HG03159 (cell line): ENCODE results near the gene EPHB2.

Source experiments
- ATAC-seq: cut with Tn5 transposase; IDR thresholded peaks from one replicate; pipeline ENCODE4 v1.9.1; 2021; ENCODE audit warnings: mild to moderate bottlenecking, moderate library complexity; ENCODE audit not compliant: unreplicated experiment

The EPHB2 gene

DNA sequence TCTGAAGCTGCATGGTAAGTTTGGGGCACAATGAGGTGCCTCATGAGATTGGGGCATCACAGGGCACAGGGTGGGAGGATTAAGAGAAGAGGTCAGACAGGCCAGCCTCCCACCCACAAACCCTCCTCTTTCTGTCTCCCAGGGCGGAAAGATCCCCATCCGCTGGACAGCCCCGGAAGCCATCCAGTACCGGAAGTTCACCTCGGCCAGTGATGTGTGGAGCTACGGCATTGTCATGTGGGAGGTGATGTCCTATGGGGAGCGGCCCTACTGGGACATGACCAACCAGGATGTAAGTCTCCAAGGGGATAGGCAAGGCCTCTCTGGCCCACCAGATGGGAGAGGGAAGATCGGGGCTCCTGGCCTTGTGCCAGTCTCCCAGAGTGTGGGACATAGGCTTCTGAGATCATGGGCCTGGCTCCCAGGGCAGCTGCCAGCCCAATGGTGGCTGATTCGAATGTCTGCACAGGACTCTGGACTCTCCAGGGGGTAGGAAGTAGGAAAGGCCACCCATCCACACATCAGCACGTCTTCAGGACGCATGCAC is 198.3 kb downstream of the EPHB2 start:
- no peak for ATAC-seq

DNA sequence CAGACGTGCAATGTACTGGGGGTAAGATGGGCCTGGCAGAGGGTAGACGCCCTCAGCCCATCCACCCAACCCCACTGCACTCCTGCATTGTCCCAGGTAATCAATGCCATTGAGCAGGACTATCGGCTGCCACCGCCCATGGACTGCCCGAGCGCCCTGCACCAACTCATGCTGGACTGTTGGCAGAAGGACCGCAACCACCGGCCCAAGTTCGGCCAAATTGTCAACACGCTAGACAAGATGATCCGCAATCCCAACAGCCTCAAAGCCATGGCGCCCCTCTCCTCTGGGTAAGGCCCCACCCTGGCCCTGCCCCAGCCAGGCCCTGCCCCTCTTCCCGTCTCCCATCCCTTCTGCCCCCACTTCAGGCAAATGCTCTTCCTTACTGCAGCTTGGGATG is 199.6 kb downstream of the EPHB2 start:
- no peak for ATAC-seq

DNA sequence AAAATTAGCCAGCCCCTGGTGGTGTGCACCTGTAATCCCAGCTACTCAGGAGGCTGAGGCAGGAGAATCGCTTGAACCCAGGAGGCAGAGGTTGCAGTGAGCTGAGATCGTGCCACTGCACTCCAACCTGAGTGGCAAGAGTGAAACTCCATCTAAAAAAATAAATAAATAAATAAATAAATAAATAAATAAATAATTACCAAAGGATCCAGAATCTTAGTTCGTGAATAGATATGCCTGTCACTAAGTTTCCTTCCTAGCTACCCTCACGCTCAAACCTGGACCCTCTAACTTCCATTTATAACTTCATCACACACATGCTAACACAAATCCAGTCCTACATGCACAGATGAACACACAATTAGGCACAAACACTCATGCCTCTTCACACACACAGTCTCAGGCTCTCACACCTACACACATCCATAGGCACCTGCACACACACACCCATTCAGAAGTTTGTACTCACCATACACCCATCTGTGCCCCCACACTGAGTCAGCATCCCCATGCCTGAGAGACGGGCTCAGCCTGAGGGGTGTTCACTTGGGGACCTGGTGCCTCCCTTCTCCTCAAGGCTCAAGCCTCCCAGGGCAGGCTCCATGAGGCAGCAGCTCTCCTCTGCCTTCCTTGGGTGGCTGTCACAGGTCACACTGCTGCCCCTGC is 200.5 kb downstream of the EPHB2 start:
- no peak for ATAC-seq

DNA sequence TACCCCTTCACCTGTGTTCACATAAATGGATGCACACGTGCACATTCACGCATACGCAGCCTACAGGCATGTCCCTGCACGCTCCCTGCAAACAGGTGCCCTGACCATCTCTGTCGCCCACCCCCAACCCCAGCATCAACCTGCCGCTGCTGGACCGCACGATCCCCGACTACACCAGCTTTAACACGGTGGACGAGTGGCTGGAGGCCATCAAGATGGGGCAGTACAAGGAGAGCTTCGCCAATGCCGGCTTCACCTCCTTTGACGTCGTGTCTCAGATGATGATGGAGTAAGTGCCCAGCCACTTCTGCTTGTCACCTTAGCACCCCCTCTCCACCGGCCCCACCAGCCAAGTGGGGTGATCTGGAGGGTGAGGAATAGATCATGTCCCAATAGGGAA is 201.7 kb downstream of the EPHB2 start:
- no peak for ATAC-seq

DNA sequence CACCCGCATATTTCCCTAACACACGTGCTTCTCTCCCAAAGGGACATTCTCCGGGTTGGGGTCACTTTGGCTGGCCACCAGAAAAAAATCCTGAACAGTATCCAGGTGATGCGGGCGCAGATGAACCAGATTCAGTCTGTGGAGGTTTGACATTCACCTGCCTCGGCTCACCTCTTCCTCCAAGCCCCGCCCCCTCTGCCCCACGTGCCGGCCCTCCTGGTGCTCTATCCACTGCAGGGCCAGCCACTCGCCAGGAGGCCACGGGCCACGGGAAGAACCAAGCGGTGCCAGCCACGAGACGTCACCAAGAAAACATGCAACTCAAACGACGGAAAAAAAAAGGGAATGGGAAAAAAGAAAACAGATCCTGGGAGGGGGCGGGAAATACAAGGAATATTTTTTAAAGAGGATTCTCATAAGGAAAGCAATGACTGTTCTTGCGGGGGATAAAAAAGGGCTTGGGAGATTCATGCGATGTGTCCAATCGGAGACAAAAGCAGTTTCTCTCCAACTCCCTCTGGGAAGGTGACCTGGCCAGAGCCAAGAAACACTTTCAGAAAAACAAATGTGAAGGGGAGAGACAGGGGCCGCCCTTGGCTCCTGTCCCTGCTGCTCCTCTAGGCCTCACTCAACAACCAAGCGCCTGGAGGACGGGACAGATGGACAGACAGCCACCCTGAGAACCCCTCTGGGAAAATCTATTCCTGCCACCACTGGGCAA is 202.9 kb downstream of the EPHB2 start:
- ATAC-seq, result no peak

DNA sequence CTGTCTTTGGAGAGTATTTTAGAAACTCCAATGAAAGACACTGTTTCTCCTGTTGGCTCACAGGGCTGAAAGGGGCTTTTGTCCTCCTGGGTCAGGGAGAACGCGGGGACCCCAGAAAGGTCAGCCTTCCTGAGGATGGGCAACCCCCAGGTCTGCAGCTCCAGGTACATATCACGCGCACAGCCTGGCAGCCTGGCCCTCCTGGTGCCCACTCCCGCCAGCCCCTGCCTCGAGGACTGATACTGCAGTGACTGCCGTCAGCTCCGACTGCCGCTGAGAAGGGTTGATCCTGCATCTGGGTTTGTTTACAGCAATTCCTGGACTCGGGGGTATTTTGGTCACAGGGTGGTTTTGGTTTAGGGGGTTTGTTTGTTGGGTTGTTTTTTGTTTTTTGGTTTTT is 203.5 kb downstream of the EPHB2 start:
- ATAC-seq, result no peak

DNA sequence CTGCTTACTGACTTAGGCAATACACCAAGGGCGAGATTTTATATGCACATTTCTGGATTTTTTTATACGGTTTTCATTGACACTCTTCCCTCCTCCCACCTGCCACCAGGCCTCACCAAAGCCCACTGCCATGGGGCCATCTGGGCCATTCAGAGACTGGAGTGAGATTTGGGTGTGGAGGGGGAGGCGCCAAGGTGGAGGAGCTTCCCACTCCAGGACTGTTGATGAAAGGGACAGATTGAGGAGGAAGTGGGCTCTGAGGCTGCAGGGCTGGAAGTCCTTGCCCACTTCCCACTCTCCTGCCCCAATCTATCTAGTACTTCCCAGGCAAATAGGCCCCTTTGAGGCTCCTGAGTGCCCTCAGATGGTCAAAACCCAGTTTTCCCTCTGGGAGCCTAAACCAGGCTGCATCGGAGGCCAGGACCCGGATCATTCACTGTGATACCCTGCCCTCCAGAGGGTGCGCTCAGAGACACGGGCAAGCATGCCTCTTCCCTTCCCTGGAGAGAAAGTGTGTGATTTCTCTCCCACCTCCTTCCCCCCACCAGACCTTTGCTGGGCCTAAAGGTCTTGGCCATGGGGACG is 204.1 kb downstream of the EPHB2 start:
- ATAC-seq, result no peak

DNA sequence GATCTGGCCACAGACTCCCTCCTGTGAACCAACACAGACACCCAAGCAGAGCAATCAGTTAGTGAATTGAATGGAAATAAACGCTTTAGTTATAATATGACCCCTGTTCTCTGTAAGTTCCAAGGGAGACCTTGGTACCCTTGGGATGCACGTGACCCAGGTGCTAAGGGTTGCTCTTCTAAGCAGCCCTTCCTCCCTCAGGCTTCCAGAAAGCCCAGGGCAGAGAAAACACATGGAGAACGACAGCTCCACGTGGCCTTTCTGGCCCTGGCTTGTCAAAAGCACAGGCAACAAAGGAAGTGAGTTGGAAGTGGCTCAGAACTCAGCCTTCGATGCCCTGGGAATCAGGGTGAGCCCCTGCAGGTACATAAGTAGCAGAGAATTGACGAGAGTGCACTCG is 204.6 kb downstream of the EPHB2 start:
- no peak for ATAC-seq

DNA sequence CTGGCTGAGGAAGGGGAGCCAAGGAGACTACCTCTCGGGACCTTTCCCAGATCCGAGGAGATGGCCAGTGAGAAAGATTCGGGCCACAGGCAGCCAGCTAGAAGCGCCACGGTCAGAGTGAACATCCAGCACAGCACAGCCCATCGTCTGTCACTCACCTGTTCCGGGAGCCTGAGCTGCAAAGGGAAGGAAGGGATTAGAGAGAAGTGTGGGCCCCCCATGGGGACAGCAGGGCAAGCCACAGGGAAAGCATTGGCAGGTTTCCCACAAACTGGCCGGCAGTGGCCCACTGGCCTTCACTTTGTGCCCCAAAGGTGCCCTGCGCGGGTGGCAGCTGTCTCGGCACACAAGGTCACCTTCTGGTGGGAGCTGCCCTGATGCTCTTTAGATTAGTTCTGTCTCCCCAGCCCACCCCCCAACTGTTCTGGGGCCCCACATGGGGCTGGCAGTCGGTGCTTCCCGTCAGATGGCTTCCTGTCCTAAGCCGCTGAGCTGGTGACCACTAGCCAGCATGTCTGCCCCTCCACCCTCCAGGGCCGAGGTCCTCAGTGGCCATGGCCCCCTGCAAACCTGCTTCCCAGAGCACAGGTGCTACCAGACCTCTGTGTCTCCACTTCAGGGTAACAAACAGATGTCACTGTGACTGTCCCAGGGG is 205.3 kb downstream of the EPHB2 start:
- ATAC-seq, result no peak

DNA sequence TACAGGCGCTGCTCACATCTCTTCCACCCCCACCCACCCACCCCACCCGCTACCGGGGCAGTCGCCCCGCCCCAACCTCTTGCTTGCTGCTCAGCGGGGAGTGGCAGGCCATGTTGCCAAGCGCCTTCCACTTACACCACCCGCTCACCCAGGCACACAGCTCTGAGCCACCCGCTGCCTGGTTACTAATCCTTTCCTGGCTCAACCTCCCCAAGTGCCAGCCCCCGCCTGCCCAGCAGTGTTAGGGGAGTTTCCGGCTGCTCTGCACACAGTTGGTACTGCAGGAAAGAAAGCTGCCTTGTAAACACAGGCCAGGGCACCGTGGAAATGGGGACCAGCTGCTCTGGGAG is 205.8 kb downstream of the EPHB2 start:
- no peak for ATAC-seq

DNA sequence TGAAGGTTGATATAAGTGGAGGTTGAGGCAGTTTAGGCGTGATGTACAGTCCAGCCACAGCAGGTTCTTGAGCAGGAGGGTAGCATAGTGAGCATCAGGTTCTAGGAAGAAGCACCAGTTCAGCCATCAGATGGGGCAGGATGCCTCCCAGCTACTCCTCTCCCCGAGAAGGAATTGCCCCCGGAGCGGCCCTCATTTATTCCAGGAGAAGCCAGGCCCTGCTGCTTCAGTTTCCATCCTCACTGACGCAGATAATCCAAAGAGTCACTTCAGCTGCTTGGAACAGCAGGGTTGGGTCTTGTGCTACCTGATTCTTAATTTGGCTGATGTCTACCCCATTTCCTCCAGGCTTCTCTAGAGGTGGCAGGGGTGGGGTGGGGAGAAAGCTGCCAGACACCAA is 207.3 kb downstream of the EPHB2 start:
- no peak for ATAC-seq

DNA sequence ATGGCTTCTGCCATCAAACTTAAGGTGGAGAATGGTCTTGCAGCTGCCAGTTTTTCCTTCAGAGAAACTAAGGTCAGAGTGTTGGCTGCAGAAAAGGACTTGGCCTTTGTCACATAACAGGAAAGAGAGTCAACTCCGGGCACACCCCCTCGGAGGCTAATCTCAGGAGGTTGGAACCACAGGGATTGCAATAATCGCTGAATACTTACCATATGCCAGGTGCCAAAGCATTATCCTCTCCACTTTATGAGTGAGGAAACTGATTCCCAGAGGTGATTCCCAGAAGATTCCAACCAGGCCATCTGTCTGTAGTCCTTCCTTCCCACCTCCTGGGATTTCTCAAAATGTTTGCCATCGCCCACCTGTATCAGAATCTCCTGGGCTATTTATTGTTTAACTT is 208.0 kb downstream of the EPHB2 start:
- no peak for ATAC-seq

DNA sequence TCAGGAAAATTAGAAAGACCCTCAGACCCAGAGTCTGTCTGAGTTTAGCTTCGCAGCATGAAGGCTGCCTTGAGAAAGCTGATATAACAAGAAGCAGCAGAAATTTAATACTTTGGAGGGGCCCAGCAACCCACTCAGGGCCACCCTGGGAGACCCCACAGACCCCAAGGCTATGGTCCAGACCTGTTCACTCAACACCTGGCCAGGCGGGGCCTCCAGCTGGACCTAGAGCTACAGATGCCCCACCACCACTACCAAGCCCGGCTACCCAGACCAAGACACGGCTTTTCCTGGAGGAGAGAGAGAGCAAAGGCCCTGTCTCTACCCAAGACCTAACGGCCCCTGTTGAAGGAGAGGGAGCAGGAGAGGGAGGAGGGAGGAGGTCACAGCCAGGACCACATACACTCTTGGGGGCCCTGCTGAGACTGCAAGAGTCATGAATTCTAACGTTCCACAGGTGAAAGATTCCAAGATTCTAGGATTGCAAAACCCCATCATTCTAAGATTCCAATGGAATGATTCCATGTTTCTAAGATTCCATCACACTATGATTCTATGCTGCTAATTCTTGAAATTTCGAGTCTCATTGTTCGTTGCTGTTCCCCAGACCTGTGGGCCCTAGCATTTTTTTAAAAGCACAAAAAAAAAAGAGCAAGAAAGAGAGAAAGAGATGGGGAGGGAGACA is 208.8 kb downstream of the EPHB2 start:
- no peak for ATAC-seq

DNA sequence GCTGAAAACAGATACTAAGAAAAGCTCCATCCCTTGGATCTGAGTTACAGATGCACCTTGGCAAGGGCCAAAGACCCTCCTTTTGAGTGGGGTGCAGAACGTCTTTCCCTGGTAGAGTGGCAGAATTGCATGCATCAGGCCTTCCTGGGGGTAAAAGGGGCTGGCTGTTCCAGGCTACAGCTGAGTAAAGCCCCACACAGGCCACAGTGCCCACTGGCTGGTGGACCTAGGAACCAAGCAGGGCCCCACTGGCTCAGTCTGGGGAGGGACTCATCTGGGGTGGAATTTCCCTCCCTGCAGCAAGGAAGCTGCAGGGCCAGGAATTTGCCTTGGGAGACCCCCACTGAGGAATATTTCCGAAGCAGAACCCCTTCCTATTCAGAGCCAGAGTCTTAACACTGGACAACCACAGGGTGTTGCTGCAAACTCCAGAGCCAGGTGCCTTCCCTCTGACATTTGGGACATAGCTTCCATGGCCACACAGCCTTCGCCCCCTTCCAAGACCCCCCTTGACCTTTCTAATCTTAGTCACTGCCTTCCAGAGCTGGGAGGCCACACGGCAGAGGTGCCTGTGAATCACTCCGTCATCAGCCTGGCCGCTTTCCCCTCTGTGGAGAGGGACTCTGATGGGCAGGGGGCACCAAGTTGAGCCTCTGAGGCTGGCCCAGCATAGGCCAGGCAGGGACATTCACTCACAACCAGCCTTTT is 209.5 kb downstream of the EPHB2 start:
- no peak for ATAC-seq

DNA sequence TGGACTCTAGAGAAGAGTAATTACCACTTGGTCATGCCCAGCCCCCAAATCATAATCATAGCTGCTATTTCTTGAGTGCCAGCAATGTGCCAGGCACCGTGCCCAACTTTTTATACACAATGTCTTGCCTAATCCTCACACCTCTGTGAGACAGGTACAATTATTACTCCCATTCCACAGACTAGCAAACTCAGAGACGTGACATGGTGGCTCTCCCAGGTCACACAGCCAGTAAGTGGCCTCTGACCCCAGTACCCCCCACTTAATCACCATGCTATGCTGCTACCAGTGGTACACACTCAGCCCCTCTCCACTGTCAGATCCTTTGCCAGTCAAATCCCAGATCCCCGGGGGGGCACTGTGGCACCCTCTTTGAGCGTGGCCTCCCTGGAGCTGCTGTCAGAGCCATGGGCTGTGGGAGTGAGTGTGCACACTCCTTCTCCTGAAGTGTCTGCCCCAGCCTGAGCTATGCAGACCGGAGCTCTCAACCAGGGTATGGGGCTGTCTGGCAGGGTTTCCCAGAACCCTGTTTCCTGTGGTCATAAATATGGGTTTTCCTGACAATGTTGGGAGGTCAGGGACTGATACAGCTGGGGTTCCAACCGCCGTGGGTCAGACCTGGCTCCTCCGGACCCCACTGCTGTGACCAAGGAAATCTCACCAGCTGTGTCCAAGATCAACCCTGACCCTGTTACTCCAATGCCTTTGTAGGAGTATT is 210.3 kb downstream of the EPHB2 start:
- no peak for ATAC-seq

DNA sequence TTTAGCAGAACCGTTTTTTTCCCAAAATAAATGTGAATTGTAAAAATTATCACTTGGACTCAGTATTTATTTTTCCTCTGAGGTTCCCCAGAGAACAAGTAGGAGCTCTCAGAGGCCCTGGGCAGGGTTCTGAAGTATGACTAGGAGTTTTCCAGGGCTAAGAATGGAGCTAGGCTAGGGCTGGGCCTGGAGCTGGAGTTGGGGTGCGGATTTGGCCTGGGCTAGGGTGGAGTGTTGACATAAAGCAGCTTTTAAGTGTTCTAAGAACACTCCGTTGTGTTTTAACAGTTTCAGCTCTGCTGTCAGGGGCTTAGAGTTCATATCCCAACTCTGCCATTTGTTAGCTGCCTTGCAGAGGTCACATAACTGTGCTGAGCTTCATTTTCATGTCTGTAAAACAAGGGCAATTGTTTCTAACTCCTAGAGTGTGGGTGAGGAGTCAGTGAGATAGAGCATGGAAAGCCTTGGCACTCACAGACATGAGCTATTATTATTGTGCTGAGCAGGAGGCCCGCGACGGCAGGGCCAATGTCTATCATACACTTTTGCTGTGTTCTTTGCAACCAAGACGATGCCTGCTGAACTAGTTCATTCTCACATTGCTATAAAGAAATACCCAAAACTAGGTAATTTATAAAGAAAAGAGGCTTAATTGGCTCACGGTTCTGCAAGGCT is 210.9 kb downstream of the EPHB2 start:
- no peak for ATAC-seq

DNA sequence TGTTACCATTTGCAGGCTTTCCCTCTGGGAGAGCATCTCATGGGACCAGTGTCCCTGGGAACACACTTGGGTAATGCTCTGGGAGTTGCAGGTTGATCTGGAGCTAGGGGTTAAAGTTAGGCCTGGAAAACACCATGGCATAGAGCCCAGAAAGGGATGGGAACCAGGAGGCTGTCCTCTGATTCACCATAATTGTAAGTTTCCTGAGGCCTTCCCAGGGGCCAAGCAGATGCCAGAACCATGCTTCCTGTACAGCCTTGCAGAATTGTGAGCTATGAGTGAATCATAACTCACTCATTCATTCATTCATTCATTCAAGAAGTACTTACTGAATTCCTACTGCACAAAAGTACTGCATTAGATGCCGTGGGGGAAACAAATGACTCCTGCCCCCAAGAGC is 212.0 kb downstream of the EPHB2 start:
- no peak for ATAC-seq

DNA sequence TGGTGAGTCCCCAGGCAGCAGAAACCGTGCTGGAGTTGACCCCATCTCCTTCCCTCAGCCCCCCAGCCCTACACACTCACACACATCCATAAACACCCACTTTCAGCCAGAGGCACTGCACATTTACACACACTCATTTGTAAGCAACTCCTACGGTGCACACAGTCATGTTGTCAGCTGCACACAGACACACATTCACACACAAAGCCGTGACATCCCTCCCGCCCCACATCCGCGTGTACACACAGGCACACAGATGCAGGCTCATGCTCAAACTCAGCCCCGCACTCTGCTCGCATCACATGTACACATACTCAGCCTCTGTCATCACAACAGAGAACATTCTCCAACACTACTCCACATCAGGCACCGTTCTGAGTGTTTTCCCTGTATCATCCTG is 214.5 kb downstream of the EPHB2 start:
- no peak for ATAC-seq

DNA sequence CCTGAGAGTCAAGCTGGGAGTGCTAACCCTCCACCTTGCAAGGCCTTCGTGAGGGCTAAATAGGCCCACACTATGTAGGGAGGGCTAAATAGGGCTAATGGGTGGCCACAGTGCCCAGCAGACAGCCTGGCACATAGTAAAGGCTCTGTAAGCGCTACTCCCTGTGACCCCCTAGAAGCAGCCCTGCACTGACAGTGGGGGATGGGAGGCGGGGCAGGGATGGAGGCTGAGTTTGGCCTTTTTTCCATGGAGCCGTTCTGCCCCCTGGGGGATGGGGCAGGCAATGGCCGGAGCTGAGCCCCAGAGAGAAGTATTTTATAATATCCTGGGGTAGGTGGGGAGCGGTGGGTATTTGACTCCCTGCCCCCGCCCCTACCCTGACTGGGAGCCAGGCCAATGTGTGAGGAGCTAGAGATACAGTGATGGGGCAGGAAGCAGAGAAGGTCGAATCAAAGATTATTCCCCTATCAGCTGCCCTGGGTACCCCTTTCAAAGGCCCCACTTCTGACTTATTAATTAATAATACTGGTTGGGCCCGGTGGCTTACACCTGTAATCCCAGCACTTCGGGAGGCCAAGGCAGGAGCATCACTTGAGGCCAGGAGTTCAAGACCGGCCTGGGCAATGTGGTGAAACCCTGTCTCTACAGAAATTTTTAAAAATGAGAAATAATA is 219.7 kb downstream of the EPHB2 start:
- ATAC-seq, result no peak
